Fibroblast of peridontal ligament (primary cell): ENCODE data around the gene ZNF578.
"Not testable (repeated sequence)": the region's sequence is repeated elsewhere in the genome, so short reads cannot be mapped to it uniquely, and the experiment has no call there.

Experiments
- DNase-seq: peaks from one replicate; pipeline ENCODE4 v3.0.0-alpha.2; 2010; ENCODE audit errors: extremely low read depth

Gene ZNF578

GRCh38 chr19:52453324-52454094, at the start of gene ZNF578:
Gene ZNF578, plus strand, starts transcription at chr19:52453553. Its CDS starts 48,293 bp downstream, at chr19:52501846.
- DNase-seq: peak; percentile 86

- DNase-seq: no peak
Observed at GRCh38 chr19:52410276-52410675, 43.1 kb upstream of the ZNF578 start.

- DNase-seq: no peak
Observed at GRCh38 chr19:52415711-52416110, 37.6 kb upstream of the ZNF578 start.

GRCh38 chr19:52428937-52429336, 24.4 kb upstream of the ZNF578 start, which contains the start of gene ZNF534:
Gene ZNF534, plus strand, starts transcription at chr19:52429148. Its CDS starts 2,327 bp downstream, at chr19:52431475.
- DNase-seq: no peak

GRCh38 chr19:52442179-52442578, 11.2 kb upstream of the ZNF578 start:
- no peak for DNase-seq

- DNase-seq: no peak
Observed at GRCh38 chr19:52444506-52444905, 8.8 kb upstream of the ZNF578 start.

GRCh38 chr19:52451241-52451640, 2.1 kb upstream of the ZNF578 start:
- DNase-seq: no peak

GRCh38 chr19:52464798-52465470, 11.6 kb downstream of the ZNF578 start:
- no peak for DNase-seq

- DNase-seq: no peak
Observed at GRCh38 chr19:52473655-52474350, 20.4 kb downstream of the ZNF578 start.

GRCh38 chr19:52474351-52475127, 21.2 kb downstream of the ZNF578 start:
- no peak for DNase-seq

GRCh38 chr19:52484111-52484743, 30.9 kb downstream of the ZNF578 start:
- not testable (repeated sequence) for DNase-seq

GRCh38 chr19:52485064-52485463, 31.7 kb downstream of the ZNF578 start:
- not testable (repeated sequence) for DNase-seq

GRCh38 chr19:52485561-52486240, 32.3 kb downstream of the ZNF578 start:
- not testable (repeated sequence) for DNase-seq

- no peak for DNase-seq
Observed at GRCh38 chr19:52492201-52492993, 39.0 kb downstream of the ZNF578 start.

GRCh38 chr19:52492994-52493470, 39.7 kb downstream of the ZNF578 start:
- DNase-seq: no peak

- DNase-seq: no peak
Observed at GRCh38 chr19:52494518-52494917, 41.2 kb downstream of the ZNF578 start.

GRCh38 chr19:52498571-52498970, 45.2 kb downstream of the ZNF578 start:
- DNase-seq: no peak

- not testable (repeated sequence) for DNase-seq
Observed at GRCh38 chr19:52500474-52500873, 47.1 kb downstream of the ZNF578 start.

- DNase-seq: not testable (repeated sequence)
Observed at GRCh38 chr19:52500991-52501390, 47.6 kb downstream of the ZNF578 start.

- DNase-seq: no peak
Observed at GRCh38 chr19:52507266-52507665, 53.9 kb downstream of the ZNF578 start.
